ENCODE measurements around the gene HOXC5. TPM values are rescaled to one million over a fixed set of nuclear protein-coding genes. Genes with fewer than 3 reads are reported as not detected.

Gene HOXC5
- total RNA-seq, 2 experiments from 2014 or later, result not detected

- no peak for DNase-seq
- Mint-ChIP-seq H3K27ac (no peak overlapping the region), H3K4me1 (peaks cover 29% of the 10 kb centered on the region), H3K36me3 (ENCODE audit: low read depth) (no peaks in the 10 kb centered on the region), H3K9me3 (ENCODE audit: low read depth) (peaks cover 3% of the 10 kb centered on the region), H3K27me3 (peaks cover 71% of the 10 kb centered on the region), H3K4me3 (no peak overlapping the region)
- ChIA-PET POLR2A (no interaction called here), CTCF (interaction anchor here (0.6 to 4.3 kb wide), 17 partner anchors 9 to 175 kb away, joined by 3 to 72 read pairs (median 6); partner anchors contain the start of gene SMUG1)
- ATAC-seq, result no peak
- intact Hi-C loops (cut with DNase I, micrococcal nuclease), result no loop called here
Observed at GRCh38 chr12:54031480-54031879, 1.4 kb upstream of the HOXC5 start.

DNA sequence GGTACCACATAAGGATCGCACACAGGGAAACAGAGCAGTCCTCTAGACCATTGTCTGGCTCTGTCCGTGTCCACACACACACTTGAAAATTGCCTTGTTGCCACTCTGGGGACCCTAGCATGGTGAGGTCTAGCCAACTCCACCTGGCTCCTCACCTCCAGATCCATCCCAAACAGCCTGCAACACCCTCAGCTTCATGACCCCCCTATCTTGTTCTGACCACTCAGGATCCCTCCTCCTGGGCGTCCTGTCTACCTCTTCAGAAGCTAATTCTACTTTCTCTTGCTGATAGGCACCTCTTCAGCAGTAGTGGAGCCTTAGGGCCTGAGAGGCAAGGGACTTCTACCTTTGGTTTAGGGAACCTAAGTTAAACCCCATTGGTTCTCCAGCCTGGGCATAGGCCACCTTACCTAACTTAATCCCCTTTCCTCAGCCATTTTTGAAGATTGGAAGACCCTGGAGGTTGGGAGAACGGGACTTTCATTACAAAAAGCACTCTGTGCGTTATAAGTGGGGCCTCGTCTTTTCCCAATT is 697 bp upstream of the HOXC5 start:
- POLR2A ChIA-PET, result interaction anchor here (0.6 to 0.9 kb wide), 2 partner anchors 141 to 825 kb away, joined by 3 to 5 read pairs; partner anchors contain the start of gene ITGB7
- peaks cover 25% of the 10 kb centered on the region for H3K4me1 Mint-ChIP-seq
- H3K4me3 Mint-ChIP-seq, result no peak overlapping the region
- peaks cover 65% of the 10 kb centered on the region for H3K27me3 Mint-ChIP-seq
- intact Hi-C loops (cut with DNase I, micrococcal nuclease), result loop anchor here (1.0 to 2.0 kb wide), 3 partner anchors 26 to 169 kb away; no protein-coding TSS in a partner anchor
- DNase-seq (no peak), ATAC-seq (no peak)
- CTCF ChIA-PET, result interaction anchor here (0.5 to 4.3 kb wide), 43 partner anchors 9 to 387 kb away, joined by 3 to 72 read pairs (median 5); partner anchors contain the start of genes HOXC10, HOXC12, HOXC4 and HOXC8
- no peaks in the 10 kb centered on the region for H3K36me3 Mint-ChIP-seq (ENCODE audit: low read depth)
- H3K9me3 Mint-ChIP-seq (ENCODE audit: low read depth), result peaks cover 3% of the 10 kb centered on the region
- no peak overlapping the region for H3K27ac Mint-ChIP-seq

DNA sequence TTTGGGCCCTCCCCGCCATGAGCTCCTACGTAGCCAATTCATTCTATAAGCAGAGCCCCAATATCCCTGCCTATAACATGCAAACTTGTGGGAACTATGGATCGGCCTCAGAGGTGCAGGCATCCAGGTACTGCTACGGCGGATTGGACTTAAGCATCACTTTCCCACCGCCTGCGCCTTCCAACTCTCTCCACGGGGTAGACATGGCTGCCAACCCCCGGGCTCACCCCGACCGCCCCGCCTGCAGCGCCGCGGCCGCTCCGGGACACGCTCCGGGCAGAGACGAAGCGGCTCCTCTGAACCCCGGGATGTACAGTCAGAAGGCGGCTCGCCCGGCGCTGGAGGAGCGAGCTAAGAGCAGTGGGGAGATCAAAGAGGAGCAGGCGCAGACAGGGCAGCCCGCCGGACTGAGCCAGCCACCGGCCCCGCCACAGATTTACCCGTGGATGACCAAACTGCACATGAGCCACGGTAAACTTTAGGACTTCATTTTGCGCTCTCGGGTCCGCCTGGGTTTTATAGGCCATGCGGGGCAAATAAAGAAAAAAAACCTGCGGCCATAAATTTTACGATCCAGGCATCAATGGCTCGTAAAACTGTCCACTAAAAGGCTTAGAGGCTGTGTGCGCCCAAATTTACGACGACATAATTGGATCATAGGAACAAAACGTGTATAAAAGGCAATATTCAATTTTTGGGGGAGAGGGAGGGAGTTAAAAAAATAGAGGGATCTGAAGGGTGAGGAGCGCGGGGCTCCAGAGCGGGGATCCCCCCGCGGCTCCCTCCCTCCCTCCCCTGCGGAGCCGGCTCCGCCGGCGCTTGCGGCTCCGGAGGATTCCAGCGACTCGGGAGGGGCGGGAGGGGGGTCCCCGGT is 493 bp downstream of the HOXC5 start:
- ATAC-seq (peak; percentile 8), DNase-seq (no peak)
- Mint-ChIP-seq H3K9me3 (ENCODE audit: low read depth) (peaks cover 3% of the 10 kb centered on the region), H3K4me1 (peaks cover 25% of the 10 kb centered on the region), H3K27me3 (peaks cover 63% of the 10 kb centered on the region), H3K27ac (no peak overlapping the region), H3K4me3 (no peak overlapping the region), H3K36me3 (ENCODE audit: low read depth) (no peaks in the 10 kb centered on the region)
- intact Hi-C loops (cut with DNase I, micrococcal nuclease), result loop anchor here in 1 of 2 experiments (2.0 kb wide), 1 partner anchor 167 kb away; no protein-coding TSS in a partner anchor
- ChIA-PET CTCF (interaction anchor here (0.5 to 4.3 kb wide), 33 partner anchors 11 to 225 kb away, joined by 3 to 72 read pairs (median 6); partner anchors contain the start of genes HOXC10, HOXC12, HOXC4 and HOXC8), POLR2A (interaction anchor here (0.9 kb wide), 1 partner anchor 140 kb away, joined by 5 read pairs; no protein-coding TSS in a partner anchor)

DNA sequence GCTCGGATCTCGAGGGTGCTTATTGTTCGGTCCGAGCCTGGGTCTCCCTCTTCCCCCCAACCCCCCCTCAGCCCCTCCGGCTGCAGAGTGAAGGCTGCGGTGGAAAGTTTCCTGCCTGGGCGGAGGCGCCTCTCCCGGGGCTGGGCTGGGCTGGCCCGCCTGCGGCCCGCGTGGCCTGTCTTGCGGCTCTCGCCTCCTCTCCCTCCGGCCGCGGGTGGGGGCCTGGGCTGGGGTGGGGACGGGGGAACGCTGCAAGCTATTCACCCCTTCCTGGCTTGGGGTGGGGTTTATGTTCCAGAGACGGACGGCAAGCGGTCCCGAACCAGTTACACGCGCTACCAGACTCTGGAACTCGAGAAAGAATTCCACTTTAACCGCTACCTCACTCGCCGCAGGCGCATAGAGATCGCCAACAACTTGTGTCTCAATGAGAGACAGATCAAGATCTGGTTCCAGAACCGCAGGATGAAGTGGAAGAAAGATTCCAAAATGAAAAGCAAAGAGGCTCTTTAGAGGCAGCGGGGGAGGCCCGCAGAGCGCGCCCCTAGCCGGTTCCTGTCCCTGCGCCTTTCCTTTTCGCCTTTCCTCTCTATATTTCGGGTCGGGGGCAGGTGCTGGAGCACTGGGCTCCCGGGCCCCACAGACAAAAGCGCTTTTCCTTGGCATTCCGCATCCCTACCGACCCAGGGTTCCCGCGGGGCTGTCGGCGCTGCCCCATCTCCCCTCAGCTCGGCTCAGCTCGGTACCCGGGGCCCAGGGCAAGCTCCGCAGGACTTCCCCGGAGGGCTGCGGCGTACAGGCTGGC is 1.3 kb downstream of the HOXC5 start:
- Mint-ChIP-seq H3K4me1 (peaks cover 21% of the 10 kb centered on the region), H3K9me3 (ENCODE audit: low read depth) (peaks cover 3% of the 10 kb centered on the region), H3K27ac (no peak overlapping the region), H3K4me3 (peak overlapping the region; percentile 35), H3K36me3 (ENCODE audit: low read depth) (no peaks in the 10 kb centered on the region), H3K27me3 (peaks cover 66% of the 10 kb centered on the region)
- CTCF ChIA-PET, result interaction anchor here (0.6 to 2.2 kb wide), 6 partner anchors 11 to 287 kb away, joined by 3 to 25 read pairs (median 4); no protein-coding TSS in a partner anchor
- ATAC-seq (no peak), DNase-seq (no peak)
- intact Hi-C loops (cut with DNase I, micrococcal nuclease), result loop anchor here in 1 of 2 experiments (2.0 kb wide), 2 partner anchors 105 to 167 kb away; no protein-coding TSS in a partner anchor
- POLR2A ChIA-PET, result no interaction called here

- POLR2A ChIA-PET, result no interaction called here
Observed at GRCh38 chr12:54034785-54035310, 2.0 kb downstream of the HOXC5 start.

GRCh38 chr12:54035568-54036264 is 2.9 kb downstream of the HOXC5 start:
- Mint-ChIP-seq H3K4me3 (no peak overlapping the region), H3K36me3 (ENCODE audit: low read depth) (no peaks in the 10 kb centered on the region), H3K27ac (no peak overlapping the region), H3K4me1 (peaks cover 12% of the 10 kb centered on the region), H3K9me3 (ENCODE audit: low read depth) (peaks cover 3% of the 10 kb centered on the region), H3K27me3 (peaks cover 70% of the 10 kb centered on the region)
- DNase-seq (no peak), ATAC-seq (no peak)
- ChIA-PET POLR2A (no interaction called here), CTCF (interaction anchor here (0.6 to 1.5 kb wide), 4 partner anchors 9 to 100 kb away, joined by 3 to 5 read pairs (median 4); no protein-coding TSS in a partner anchor)
- intact Hi-C loops (cut with DNase I, micrococcal nuclease), result loop anchor here in 1 of 2 experiments (2.0 kb wide), 1 partner anchor 103 kb away; no protein-coding TSS in a partner anchor

More at GRCh38 chr12:54034785-54035310, 2.0 kb downstream of the HOXC5 start:
- peaks cover 16% of the 10 kb centered on the region for H3K4me1 Mint-ChIP-seq
- peaks cover 3% of the 10 kb centered on the region for H3K9me3 Mint-ChIP-seq (ENCODE audit: low read depth)
- DNase-seq (no peak), ATAC-seq (no peak)
- intact Hi-C loops (cut with DNase I, micrococcal nuclease), result loop anchor here in 1 of 2 experiments (2.0 kb wide), 1 partner anchor 104 kb away; no protein-coding TSS in a partner anchor
- peaks cover 67% of the 10 kb centered on the region for H3K27me3 Mint-ChIP-seq
- peak overlapping the region; percentile 18 for H3K4me3 Mint-ChIP-seq
- H3K36me3 Mint-ChIP-seq (ENCODE audit: low read depth), result no peaks in the 10 kb centered on the region
- CTCF ChIA-PET, result interaction anchor here (0.6 to 1.5 kb wide), 7 partner anchors 10 to 288 kb away, joined by 3 to 5 read pairs (median 4); no protein-coding TSS in a partner anchor
- no peak overlapping the region for H3K27ac Mint-ChIP-seq

- CTCF ChIA-PET, result no interaction called here
- Mint-ChIP-seq H3K36me3 (ENCODE audit: low read depth) (no peaks in the 10 kb centered on the region), H3K27me3 (peaks cover 68% of the 10 kb centered on the region), H3K4me1 (peaks cover 12% of the 10 kb centered on the region), H3K9me3 (ENCODE audit: low read depth) (peaks cover 3% of the 10 kb centered on the region), H3K4me3 (no peak overlapping the region), H3K27ac (no peak overlapping the region)
- no peak for DNase-seq
- POLR2A ChIA-PET, result no interaction called here
- peak; percentile 52 for ATAC-seq
- intact Hi-C loops (cut with DNase I, micrococcal nuclease), result no loop called here
Observed at GRCh38 chr12:54036620-54037359, 3.9 kb downstream of the HOXC5 start.

GRCh38 chr12:54037360-54038283 is 4.8 kb downstream of the HOXC5 start:
- ChIA-PET POLR2A (no interaction called here), CTCF (interaction anchor here (0.7 to 1.2 kb wide), 4 partner anchors 28 to 362 kb away, joined by 3 to 4 read pairs (median 3); partner anchors contain the start of gene HOXC8)
- Mint-ChIP-seq H3K27me3 (peaks cover 64% of the 10 kb centered on the region), H3K4me3 (no peak overlapping the region), H3K9me3 (ENCODE audit: low read depth) (peaks cover 2% of the 10 kb centered on the region), H3K27ac (no peak overlapping the region), H3K36me3 (ENCODE audit: low read depth) (no peaks in the 10 kb centered on the region), H3K4me1 (peaks cover 12% of the 10 kb centered on the region)
- DNase-seq (no peak), ATAC-seq (no peak)
- intact Hi-C loops (cut with DNase I, micrococcal nuclease), result no loop called here

DNA sequence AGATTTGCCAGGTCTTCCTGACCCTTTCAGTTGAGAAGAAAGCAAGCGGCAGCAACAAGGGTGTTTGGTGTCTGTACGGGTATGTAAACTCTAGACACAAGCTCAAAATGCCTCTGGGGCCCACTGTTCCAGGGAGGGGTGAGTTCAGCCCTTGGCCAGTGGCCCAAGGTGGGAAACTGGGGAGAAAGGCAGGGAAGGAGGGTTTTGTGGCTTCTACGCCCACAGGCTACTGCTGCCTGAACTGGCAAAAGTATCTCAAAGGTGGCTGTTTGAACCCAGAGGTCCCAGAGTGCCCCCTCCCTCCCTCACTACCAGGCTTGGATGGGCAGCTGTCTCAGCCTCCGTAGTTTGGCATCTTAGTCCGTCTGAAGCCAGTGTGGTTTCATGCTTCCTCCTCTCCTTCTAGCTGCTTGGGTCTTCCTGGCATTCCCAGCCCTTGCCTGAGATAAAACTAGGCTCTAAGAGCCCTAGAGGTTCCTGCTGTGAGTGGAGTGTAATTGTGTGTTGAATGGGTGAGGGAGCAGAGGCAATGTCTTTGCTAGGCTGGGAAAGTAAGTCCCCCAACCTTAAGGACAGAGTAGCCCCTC is 5.5 kb downstream of the HOXC5 start:
- ATAC-seq (no peak), DNase-seq (no peak)
- Mint-ChIP-seq H3K4me3 (no peak overlapping the region), H3K27me3 (peaks cover 61% of the 10 kb centered on the region), H3K9me3 (ENCODE audit: low read depth) (no peaks in the 10 kb centered on the region), H3K4me1 (peaks cover 8% of the 10 kb centered on the region), H3K36me3 (ENCODE audit: low read depth) (no peaks in the 10 kb centered on the region), H3K27ac (no peak overlapping the region)
- intact Hi-C loops (cut with DNase I, micrococcal nuclease), result no loop called here
- ChIA-PET POLR2A (no interaction called here), CTCF (interaction anchor here (0.7 to 1.2 kb wide), 4 partner anchors 29 to 361 kb away, joined by 3 to 4 read pairs (median 3); partner anchors contain the start of gene HOXC8)

All from activated CD4-positive, alpha-beta T cell treated with anti-CD3 and anti-CD28 coated beads for 36 hours (primary cell).